Measurements from ENCODE around the gene TMEM39B.
"Not testable (repeated sequence)": the region's sequence is repeated elsewhere in the genome, so short reads cannot be mapped to it uniquely, and the experiment has no call there.

The TMEM39B gene

DNA sequence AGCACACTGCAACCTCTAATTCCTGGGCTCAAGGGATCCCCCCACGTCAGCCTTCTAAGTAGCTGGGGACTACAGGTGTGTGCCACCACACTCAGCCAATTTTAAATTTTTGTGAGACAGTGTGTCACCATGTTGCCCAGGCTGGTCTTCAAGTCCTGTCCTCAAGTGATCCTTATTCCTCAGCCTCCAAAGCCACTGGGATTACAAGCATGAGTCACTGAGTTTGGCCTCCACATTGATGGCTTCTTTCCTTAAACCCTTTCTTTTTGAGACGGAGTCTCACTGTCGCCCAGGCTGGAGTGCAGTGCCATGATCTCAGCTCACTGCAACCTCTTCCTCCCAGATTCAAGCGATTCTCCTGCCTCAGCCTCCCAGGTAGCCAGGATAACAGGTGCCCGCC, 42.8 kb downstream of the TMEM39B start:
- H3K27ac ChIP-seq, result no peak overlapping the region
- no peak for TF ChIP-seq CTCF (conservative IDR thresholded peaks at IDR 0.05)

GRCh38 chr1:32116531-32116930, 43.8 kb downstream of the TMEM39B start:
- no peak overlapping the region for H3K27ac ChIP-seq

DNA sequence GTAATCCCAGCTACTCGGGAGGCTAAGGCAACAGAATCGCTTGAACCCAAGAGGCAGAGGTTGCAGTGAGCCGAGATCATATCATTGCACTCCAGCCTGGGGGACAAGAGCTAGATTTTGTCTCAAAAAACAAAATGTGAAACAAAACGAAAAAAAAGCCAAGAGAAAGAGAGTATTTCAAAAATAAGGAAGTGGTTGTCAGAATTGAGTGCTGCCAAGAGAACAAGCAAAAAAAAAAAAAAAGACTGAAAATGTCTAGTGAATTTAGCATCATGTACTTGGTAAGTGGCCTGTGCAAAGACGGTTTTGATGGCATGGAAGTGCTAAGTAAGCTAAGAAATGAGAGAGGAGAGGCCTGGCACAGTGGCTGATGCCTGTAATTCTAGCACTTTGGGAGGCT, 49.4 kb downstream of the TMEM39B start:
- TF ChIP-seq CTCF (conservative IDR thresholded peaks at IDR 0.05), result no peak
- H3K27ac ChIP-seq, result no peak overlapping the region

More at GRCh38 chr1:32116531-32116930, 43.8 kb downstream of the TMEM39B start:
- no peak for TF ChIP-seq CTCF (conservative IDR thresholded peaks at IDR 0.05)

DNA sequence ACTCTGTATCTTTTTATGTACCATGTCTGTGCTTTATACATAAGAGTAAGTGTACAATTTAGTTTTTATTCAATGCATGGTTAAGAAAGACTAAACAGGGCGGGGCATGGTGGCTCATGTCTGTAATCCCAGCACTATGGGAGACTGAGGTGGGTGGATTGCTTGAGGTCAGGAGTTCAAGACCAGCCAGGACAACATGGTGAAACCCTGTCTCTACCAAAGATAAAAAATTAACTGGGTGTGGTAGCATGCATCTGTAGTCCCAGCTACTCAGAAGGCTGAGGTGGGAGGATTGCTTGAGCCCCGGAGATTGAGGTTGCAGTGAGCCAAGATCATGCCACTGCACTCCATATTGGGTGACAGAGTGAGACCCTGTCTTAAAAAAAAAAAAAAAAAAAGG, 50.6 kb downstream of the TMEM39B start:
- not testable (repeated sequence) for H3K27ac ChIP-seq

GRCh38 chr1:32125313-32125712, 52.6 kb downstream of the TMEM39B start:
- no peak for TF ChIP-seq CTCF (conservative IDR thresholded peaks at IDR 0.05)
- H3K27ac ChIP-seq, result no peak overlapping the region

DNA sequence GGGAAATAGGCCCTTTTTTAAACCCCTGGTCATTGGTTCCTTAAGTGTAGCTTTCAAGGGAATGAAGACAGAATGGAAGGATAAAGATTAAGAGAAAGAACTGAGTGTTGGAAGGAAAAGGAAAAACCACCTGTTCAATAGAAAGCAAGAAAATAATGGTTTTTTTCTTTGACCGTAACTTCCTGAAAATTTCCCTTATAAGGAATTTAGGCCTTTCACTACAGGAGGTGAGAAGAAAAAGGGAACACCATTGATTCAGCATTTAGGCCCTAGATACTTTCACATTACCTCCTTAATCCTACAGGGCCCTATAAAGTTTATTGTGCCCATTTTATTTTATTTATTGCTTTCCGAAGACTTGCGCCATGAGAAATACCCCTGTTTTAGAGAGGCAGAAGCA, 54.0 kb downstream of the TMEM39B start:
- no peak for TF ChIP-seq CTCF (conservative IDR thresholded peaks at IDR 0.05)
- no peak overlapping the region for H3K27ac ChIP-seq

GRCh38 chr1:32127409-32128198, 54.9 kb downstream of the TMEM39B start:
- peak; percentile 20; the same call in 1 of the 2 replicates for TF ChIP-seq CTCF (conservative IDR thresholded peaks at IDR 0.05)
- no peak overlapping the region for H3K27ac ChIP-seq

- H3K27ac ChIP-seq, result no peak overlapping the region
- TF ChIP-seq CTCF (conservative IDR thresholded peaks at IDR 0.05), result no peak
Measured at GRCh38 chr1:32128479-32128878, 55.7 kb downstream of the TMEM39B start.
